SK-N-SH (cell line): ENCODE results near the gene ABCB10.

Source experiments
- CTCF ChIP-seq: fragments of 200-600 bp; sonication (generic); IDR thresholded peaks from 2 replicates; pipeline ENCODE4 v1.6.1; 2017; ENCODE audit warnings: antibody characterized with exemption, mild to moderate bottlenecking, moderate library complexity
- EP300 ChIP-seq, 2 experiments: IDR thresholded peaks; 2 replicates each; pipeline versions ENCODE4 v1.4.0 to v1.6.1; 2012; ENCODE audit warnings: borderline replicate concordance in 1 of 2, low read depth in 1 of 2, low read length in 1 of 2
- GABPA ChIP-seq: IDR thresholded peaks from 2 replicates; pipeline ENCODE4 v1.4.0; 2012; ENCODE audit warnings: low read depth, mild to moderate bottlenecking
- MAX ChIP-seq: IDR thresholded peaks from 2 replicates; pipeline ENCODE4 v1.4.0; 2012; ENCODE audit warnings: low read depth
- RFX5 ChIP-seq: IDR thresholded peaks from 2 replicates; pipeline ENCODE4 v1.6.1; 2012; ENCODE audit warnings: mild to moderate bottlenecking, improper control_type of control experiment, low read length
- TAF1 ChIP-seq: IDR thresholded peaks from 2 replicates; pipeline ENCODE4 v1.6.1; 2012; ENCODE audit warnings: low read depth, mild to moderate bottlenecking, low read length, moderate library complexity, borderline replicate concordance
- USF2 ChIP-seq: fragments of 150-350 bp; IDR thresholded peaks from 2 replicates; pipeline ENCODE4 v1.6.1; 2017; ENCODE audit warnings: antibody characterized with exemption, low read length, low read depth, borderline replicate concordance
- YY1 ChIP-seq: IDR thresholded peaks from 2 replicates; pipeline ENCODE4 v1.4.0; 2012; ENCODE audit warnings: low read depth, mild to moderate bottlenecking

- TF ChIP-seq MAX (no peak), TAF1 (no peak), YY1 (no peak), CTCF (no peak), GABPA (no peak), USF2 (no peak), RFX5 (no peak), EP300 (IDR thresholded peaks at IDR 0.05; ENCODE audit: borderline replicate concordance in 1 of 2, low read depth in 1 of 2, low read length in 1 of 2) (no peak)
These were observed 31.8 kb downstream of the ABCB10 start for GRCh38 chr1:229526695-229527094.
